Endothelial cell of umbilical vein (primary cell): ENCODE results near the gene MAPT. TPM values are rescaled to one million over a fixed set of nuclear protein-coding genes. Genes with fewer than 3 reads are reported as not detected.

Experiments used
- BruUV-seq: library from RNA; stranded (reverse); fragments of 400-500 nt; replicated peaks from 2 replicates; lab custom pipeline; 2021; lab: Mats Ljungman, UMichigan
- CTCF ChIA-PET: fragments of 300-600, 350-600 bp; sonication (Branson Sonifier 250); formaldehyde crosslinking; loops from one replicate; lab custom pipeline; 2021; ENCODE audit warnings: antibody characterized with exemption, inconsistent platforms; lab: Charles Lee
- POLR2A ChIA-PET: fragments of 300-600, 350-600 bp; sonication (Branson Sonifier 250); formaldehyde crosslinking; loops from one replicate; lab custom pipeline; 2021; ENCODE audit warnings: antibody characterized with exemption, inconsistent platforms; lab: Charles Lee
- DNase-seq: peaks from one replicate; pipeline ENCODE4 v3.0.0-alpha.2; 2011; ENCODE audit warnings: low read depth, low spot score
- FAIRE-seq: peaks from 2 replicates; lab custom pipeline; 2011; peaks lifted over from hg19 to GRCh38; lab: Jason Lieb, UNC
- H2AFZ ChIP-seq: 2 replicates; pipeline ENCODE4 v1.6.0; 2012; ENCODE audit warnings: low read depth, low read length, control low read depth, inconsistent platforms
- H3K27ac ChIP-seq: 2 replicates; pipeline ENCODE4 v1.5.1; 2011; ENCODE audit warnings: low read depth, mild to moderate bottlenecking, control low read depth, low read length, moderate library complexity; ENCODE audit not compliant: insufficient read depth
- H3K27me3 ChIP-seq, 2 experiments: 2 replicates each; pipeline versions ENCODE4 v1.6.0 to v1.6.1; 2011; ENCODE audit warnings: low read length in 2 of 2, mixed read lengths in 1 of 2; ENCODE audit not compliant: control insufficient read depth in 2 of 2, insufficient read depth in 2 of 2
- H3K36me3 ChIP-seq, 2 experiments: 2 replicates in 1 of 2; 3 replicates in 1 of 2; pipeline ENCODE4 v1.5.1; 2011; ENCODE audit warnings: low read length in 2 of 2, mild to moderate bottlenecking in 1 of 2, moderate library complexity in 1 of 2; ENCODE audit not compliant: control insufficient read depth in 2 of 2, insufficient read depth in 2 of 2; ENCODE audit errors: extremely low read depth in 1 of 2
- H3K4me1 ChIP-seq: 3 replicates; pipeline ENCODE4 v1.5.1; 2011; ENCODE audit warnings: mild to moderate bottlenecking, low read length; ENCODE audit not compliant: control insufficient read depth, insufficient read depth; ENCODE audit errors: extremely low read depth
- H3K4me2 ChIP-seq: 2 replicates; pipeline ENCODE4 v1.6.1; 2011; ENCODE audit warnings: low read length, control low read depth, mixed read lengths; ENCODE audit not compliant: insufficient read depth
- H3K4me3 ChIP-seq, 3 experiments: fragments of 200-600 bp in 1 of 3; sonication (generic), shearing (Covaris generic) in 1 of 3; replicated peaks in 1 of 3; 2 replicates each; pipeline ENCODE4 v1.5.1; 2011 to 2016; ENCODE audit warnings: control low read depth in 3 of 3, low read length in 3 of 3, mild to moderate bottlenecking in 2 of 3, inconsistent platforms in 1 of 3, low read depth in 1 of 3, moderate library complexity in 1 of 3; ENCODE audit not compliant: insufficient read depth in 1 of 3
- H3K79me2 ChIP-seq: 2 replicates; pipeline ENCODE4 v1.6.0; 2012; ENCODE audit warnings: low read length, inconsistent platforms; ENCODE audit not compliant: control insufficient read depth, insufficient read depth
- H3K9ac ChIP-seq: replicated peaks from 2 replicates; pipeline ENCODE3; 2011; ENCODE audit warnings: low read length, control low read depth; ENCODE audit not compliant: insufficient read depth; ENCODE audit errors: extremely low read depth
- H3K9me1 ChIP-seq: replicated peaks from 3 replicates; pipeline ENCODE4 v1.6.0; 2011; ENCODE audit warnings: mild to moderate bottlenecking, low read length; ENCODE audit not compliant: control insufficient read depth, insufficient read depth; ENCODE audit errors: extremely low read depth
- H3K9me3 ChIP-seq: replicated peaks from 2 replicates; pipeline ENCODE4 v1.5.1; 2012; ENCODE audit warnings: low read length, inconsistent platforms; ENCODE audit not compliant: control insufficient read depth, insufficient read depth
- H4K20me1 ChIP-seq: replicated peaks from 2 replicates; pipeline ENCODE3; 2011; ENCODE audit warnings: mild to moderate bottlenecking, low read length; ENCODE audit not compliant: control insufficient read depth, insufficient read depth; ENCODE audit errors: extremely low read depth
- CTCF ChIP-seq, 2 donors: IDR thresholded peaks; 1 replicate in 1 of 2; 2 replicates in 1 of 2; pipeline ENCODE4 v1.5.1; 2011; ENCODE audit warnings: low read length in 2 of 2, mild to moderate bottlenecking in 2 of 2, moderate library complexity in 2 of 2, control low read depth in 1 of 2, inconsistent platforms in 1 of 2, low read depth in 1 of 2; ENCODE audit not compliant: insufficient read depth in 1 of 2; ENCODE audit errors: extremely low read depth in 1 of 2
- EZH2 ChIP-seq: IDR thresholded peaks from 2 replicates; pipeline ENCODE4 v1.6.1; 2012; ENCODE audit warnings: borderline replicate concordance, low read depth, mild to moderate bottlenecking, moderate library complexity, low read length, inconsistent platforms; ENCODE audit not compliant: severe bottlenecking
- FOS ChIP-seq: IDR thresholded peaks from 2 replicates; pipeline ENCODE4 v1.6.1; 2011; ENCODE audit warnings: mild to moderate bottlenecking, low read length, moderate library complexity, borderline replicate concordance; ENCODE audit not compliant: insufficient read depth
- GATA2 ChIP-seq: IDR thresholded peaks from 2 replicates; pipeline ENCODE4 v1.7.0; 2011; ENCODE audit warnings: low read depth, mild to moderate bottlenecking, moderate library complexity, mixed read lengths, low read length; ENCODE audit not compliant: insufficient read length, insufficient read depth
- JUN ChIP-seq: IDR thresholded peaks from 2 replicates; pipeline ENCODE4 v1.6.1; 2011; ENCODE audit warnings: borderline replicate concordance, low read depth; ENCODE audit not compliant: insufficient read length, insufficient read depth
- MAX ChIP-seq: IDR thresholded peaks from 2 replicates; pipeline ENCODE4 v1.6.1; 2011; ENCODE audit not compliant: insufficient read depth, insufficient read length
- MYC ChIP-seq: IDR thresholded peaks from one replicate; pipeline ENCODE4 v1.6.1; 2011; ENCODE audit warnings: mild to moderate bottlenecking, low read depth, low read length
- POLR2A ChIP-seq: IDR thresholded peaks from 2 replicates; pipeline ENCODE4 v1.6.1; 2012; ENCODE audit warnings: low read depth, mild to moderate bottlenecking, control low read depth, low read length
- POLR2AphosphoS5 ChIP-seq: IDR thresholded peaks from 2 replicates; pipeline ENCODE4 v1.6.1; 2012; ENCODE audit warnings: low read depth, mild to moderate bottlenecking, control low read depth, low read length, moderate library complexity; ENCODE audit not compliant: insufficient read depth
- dilution Hi-C: fragments of 300-500 bp; cut with MboI; formaldehyde crosslinking; loops from one replicate; pipeline ENCODE4 v1.15.0; 2019; ENCODE audit warnings: low sequenced_read_pairs; ENCODE audit not compliant: extremely low pct_ligation_motif_present
- intact Hi-C: fragments of 100-400 bp; cut with micrococcal nuclease; formaldehyde crosslinking; loops from one replicate; pipeline ENCODE4 v1.10.0; 2022
- polyA plus RNA-seq, 4 experiments: library from polyadenylated mRNA; depleted of rRNA in 3 of 4; stranded (reverse) in 3 of 4; unstranded in 1 of 4; fragments of >200 nt; gene quantifications; 2 replicates each; pipeline versions ENCODE4 v1.2.1 to v1.2.3, GENCODE V29; 2011 to 2012; ENCODE audit warnings: missing spikeins in 1 of 4
- total RNA-seq: library from RNA; stranded (reverse); gene quantifications from 2 replicates; pipeline ENCODE4 v1.2.3, GENCODE V29; 2021

The MAPT gene
- total and polyA plus RNA-seq, 2 donors (not counting 3 experiments of a cell fraction or from before 2014, with no cell fraction given): 0.04 to 0.51 TPM

- no peak for DNase-seq
- dilution Hi-C loops: no loop called here
- Histone ChIP-seq H3K4me1 (no peaks in the 10 kb centered on the region), H4K20me1 (no peaks in the 10 kb centered on the region), H3K36me3 (no peaks in the 10 kb centered on the region), H3K4me2 (no peak overlapping the region), H2AFZ (no peak overlapping the region), H3K9me3 (no peaks in the 10 kb centered on the region), H3K9me1 (no peaks in the 10 kb centered on the region), H3K27me3 (peaks cover 10 to 16% of the 10 kb centered on the region in 2 experiments), H3K9ac (no peak overlapping the region), H3K4me3 (no peak overlapping the region), H3K79me2 (no peaks in the 10 kb centered on the region), H3K27ac (no peak overlapping the region)
- FAIRE-seq: no peak
- CTCF ChIA-PET: interaction anchor here (1.1 kb wide), 1 partner anchor 16 kb away, joined by 4 read pairs; no protein-coding TSS in a partner anchor
- POLR2A ChIA-PET: no interaction called here
- TF ChIP-seq GATA2: no peak
- TF ChIP-seq POLR2AphosphoS5: no peak
- no peak for TF ChIP-seq MYC
- TF ChIP-seq EZH2: no peak
- no peak for TF ChIP-seq JUN
- no peak for TF ChIP-seq CTCF (IDR thresholded peaks at IDR 0.05; ENCODE audit: extremely low read depth in 1 of 2, insufficient read depth in 1 of 2, low read depth in 1 of 2, low read length in 2 of 2)
- TF ChIP-seq MAX: no peak
- no peak for TF ChIP-seq POLR2A
- no peak for TF ChIP-seq FOS
- BruUV-seq: no TSS peak
- intact Hi-C loops: no loop called here
Measured at GRCh38 chr17:45965812-45966211, 71.5 kb downstream of the MAPT start.
